Left renal cortex interstitium (tissue), 4 donors: ENCODE results near the gene TSPAN4. TPM values are rescaled to one million over a fixed set of nuclear protein-coding genes. Genes with fewer than 3 reads are reported as not detected.

Experiments
- DNase-seq, 4 donors: peaks; one replicate each; pipeline ENCODE4 v3.0.0-alpha.2; 2013; ENCODE audit warnings: low read depth in 4 of 4, low spot score in 2 of 4, missing footprints in 1 of 4
- polyA plus RNA-seq, 4 donors: library from polyadenylated mRNA; unstranded; fragments of 120-200 nt; gene quantifications; one replicate each; pipeline ENCODE4 v1.2.1, GENCODE V29; 2013; ENCODE audit not compliant: insufficient read length in 4 of 4

TSPAN4 gene
- polyA plus RNA-seq, 4 donors: 65.9 to 94.9 (median 76.6) TPM

GRCh38 chr11:847876-848275, 5.2 kb downstream of the TSPAN4 start:
- no peak for DNase-seq

- no peak for DNase-seq
Measured at GRCh38 chr11:848380-848931, 5.8 kb downstream of the TSPAN4 start.

GRCh38 chr11:849104-849824, 6.6 kb downstream of the TSPAN4 start:
- DNase-seq: no peak

- DNase-seq: no peak
Measured at GRCh38 chr11:849951-850774, 7.5 kb downstream of the TSPAN4 start.

- DNase-seq: no peak
Measured at GRCh38 chr11:850775-851763, 8.4 kb downstream of the TSPAN4 start.

GRCh38 chr11:852762-853161, 10.1 kb downstream of the TSPAN4 start:
- DNase-seq: no peak

- DNase-seq: no peak
Measured at GRCh38 chr11:853682-854448, 11.2 kb downstream of the TSPAN4 start.

- DNase-seq: no peak
Measured at GRCh38 chr11:854601-855329, 12.1 kb downstream of the TSPAN4 start.

- DNase-seq: no peak
Measured at GRCh38 chr11:855330-855674, 12.7 kb downstream of the TSPAN4 start.

GRCh38 chr11:855796-856195, 13.1 kb downstream of the TSPAN4 start:
- no peak for DNase-seq

- DNase-seq: no peak
Measured at GRCh38 chr11:856397-856796, 13.7 kb downstream of the TSPAN4 start.

- DNase-seq: no peak
Measured at GRCh38 chr11:858053-858761, 15.6 kb downstream of the TSPAN4 start.

GRCh38 chr11:858762-859339, 16.2 kb downstream of the TSPAN4 start:
- DNase-seq: no peak

GRCh38 chr11:859394-860131, 16.9 kb downstream of the TSPAN4 start:
- peak in 2 of 4 donors; percentile 50 to 62 for DNase-seq

GRCh38 chr11:860234-861104, 17.8 kb downstream of the TSPAN4 start:
- no peak for DNase-seq

- no peak for DNase-seq
Measured at GRCh38 chr11:861105-861479, 18.4 kb downstream of the TSPAN4 start.
